ENCODE data around the gene GPT2.

GRCh38 chr16:46896314-46896968 is 12.3 kb downstream of the GPT2 start:
- TF ChIP-seq POLR2AphosphoS5 (IDR thresholded peaks at IDR 0.05; ENCODE audit: borderline replicate concordance, low read depth, low read length): no peak
- TF ChIP-seq EZH2 (IDR thresholded peaks at IDR 0.05): no peak
- TF ChIP-seq FOXP2 (optimal IDR thresholded peaks at IDR 0.05; ENCODE audit: control extremely low read depth, extremely low read length, insufficient read depth): no peak
